Fibroblast of lung (primary cell): ENCODE data around the gene ADAMTSL1. TPM values are rescaled to one million over a fixed set of nuclear protein-coding genes. Genes with fewer than 3 reads are reported as not detected.
A peak's percentile ranks its signal among the peaks of the same experiment; 100 is the strongest.

Experiments used
- DNase-seq, 2 donors: peaks; one replicate each; pipeline versions ENCODE4 v3.0.0 to v3.0.0-alpha.2; 2010; ENCODE audit warnings: low read depth in 2 of 2
- H2AFZ ChIP-seq: 2 replicates; pipeline ENCODE4 v1.5.1; 2012; ENCODE audit warnings: low read length, control low read depth, inconsistent platforms
- H3K27ac ChIP-seq: 2 replicates; pipeline ENCODE4 v1.5.1; 2011; ENCODE audit warnings: low read length, control low read depth; ENCODE audit not compliant: insufficient read depth
- H3K27me3 ChIP-seq: 2 replicates; pipeline ENCODE4 v1.5.1; 2011; ENCODE audit warnings: mild to moderate bottlenecking, low read length; ENCODE audit not compliant: control insufficient read depth, insufficient read depth
- H3K36me3 ChIP-seq: 2 replicates; pipeline ENCODE4 v1.5.1; 2011; ENCODE audit warnings: low read length; ENCODE audit not compliant: control insufficient read depth, insufficient read depth
- H3K4me1 ChIP-seq: 2 replicates; pipeline ENCODE4 v1.5.1; 2011; ENCODE audit warnings: low read length; ENCODE audit not compliant: control insufficient read depth, insufficient read depth; ENCODE audit errors: extremely low read depth
- H3K4me2 ChIP-seq: 2 replicates; pipeline ENCODE4 v1.5.1; 2011; ENCODE audit warnings: low read length, control low read depth; ENCODE audit not compliant: insufficient read depth; ENCODE audit errors: extremely low read depth
- H3K4me3 ChIP-seq, 4 experiments: fragments of 200-600 bp in 1 of 4; sonication (generic) in 1 of 4; replicated peaks in 1 of 4; 2 replicates each; pipeline ENCODE4 v1.5.1; 2011 to 2016; ENCODE audit warnings: low read length in 4 of 4, low read depth in 3 of 4, mild to moderate bottlenecking in 3 of 4, control low read depth in 2 of 4, inconsistent platforms in 1 of 4, mixed read lengths in 1 of 4; ENCODE audit not compliant: insufficient read depth in 1 of 4; ENCODE audit errors: control extremely low read depth in 1 of 4
- H3K79me2 ChIP-seq: 2 replicates; pipeline ENCODE4 v1.5.1; 2012; ENCODE audit warnings: mild to moderate bottlenecking, low read length, inconsistent platforms; ENCODE audit not compliant: control insufficient read depth, insufficient read depth
- H3K9ac ChIP-seq: 2 replicates; pipeline ENCODE4 v1.5.1; 2011; ENCODE audit warnings: mild to moderate bottlenecking, low read length, control low read depth; ENCODE audit not compliant: insufficient read depth
- H3K9me3 ChIP-seq: 2 replicates; pipeline ENCODE4 v1.5.1; 2012; ENCODE audit warnings: low read depth, low read length; ENCODE audit not compliant: control insufficient read depth, insufficient read depth
- H4K20me1 ChIP-seq: 2 replicates; pipeline ENCODE4 v1.5.1; 2011; ENCODE audit warnings: low read length; ENCODE audit not compliant: control insufficient read depth, insufficient read depth; ENCODE audit errors: extremely low read depth
- CTCF ChIP-seq, 2 donors: IDR thresholded peaks in 1 of 2; conservative IDR thresholded peaks in 1 of 2; 1 replicate in 1 of 2; 2 replicates in 1 of 2; pipeline ENCODE4 v1.5.1; 2011 to 2012; ENCODE audit warnings: low read length in 2 of 2, control low read depth in 1 of 2, inconsistent platforms in 1 of 2, low read depth in 1 of 2, mild to moderate bottlenecking in 1 of 2
- EZH2 ChIP-seq: IDR thresholded peaks from 2 replicates; pipeline ENCODE4 v1.5.1; 2012; ENCODE audit warnings: low read length, control low read depth, mild to moderate bottlenecking; ENCODE audit errors: missing control alignments
- polyA plus RNA-seq, 2 donors: library from polyadenylated mRNA; depleted of rRNA in 1 of 2; stranded (reverse) in 1 of 2; unstranded in 1 of 2; fragments of >200 nt; gene quantifications; 2 replicates each; pipeline ENCODE4 v1.2.1, GENCODE V29; 2011 to 2012; ENCODE audit warnings: missing spikeins in 1 of 2
- total RNA-seq: library from RNA; depleted of rRNA; stranded (reverse); fragments of >200 nt; gene quantifications from 2 replicates; pipeline ENCODE4 v1.2.1, GENCODE V29; 2014

Gene ADAMTSL1
- total and polyA plus RNA-seq, 2 donors (not counting 1 experiment from before 2014, with no cell fraction given): 19.3 to 27.9 TPM

DNA sequence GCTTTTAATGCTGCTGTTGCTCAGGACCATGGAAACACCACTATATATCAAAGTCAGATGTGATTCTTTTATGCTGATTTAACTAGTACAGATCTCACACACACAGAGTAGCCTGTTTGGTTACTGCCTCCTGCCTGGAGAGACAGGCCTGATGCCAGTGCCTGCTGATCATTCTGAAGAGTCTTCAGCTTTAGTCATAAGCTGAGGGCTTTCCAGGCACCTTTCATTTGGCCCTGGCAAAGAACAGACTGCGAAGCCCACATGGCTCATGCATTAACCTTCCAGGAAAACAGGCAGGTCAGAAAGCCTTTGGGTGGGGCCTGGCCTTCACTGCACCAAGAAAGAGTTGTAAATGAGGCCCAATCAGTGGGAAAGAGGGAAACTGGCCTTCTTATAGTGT, 414.3 kb downstream of the ADAMTSL1 start:
- Histone ChIP-seq H3K9me3 (no peaks in the 10 kb centered on the region), H2AFZ (no peak overlapping the region), H3K79me2 (no peaks in the 10 kb centered on the region), H3K4me3 (no peak overlapping the region), H3K4me1 (no peaks in the 10 kb centered on the region), H4K20me1 (no peaks in the 10 kb centered on the region), H3K27me3 (no peaks in the 10 kb centered on the region), H3K4me2 (no peak overlapping the region), H3K9ac (no peak overlapping the region), H3K36me3 (no peaks in the 10 kb centered on the region), H3K27ac (no peak overlapping the region)
- peak; percentile 14 to 69 for DNase-seq
- no peak for TF ChIP-seq CTCF (conservative IDR thresholded peaks at IDR 0.05 in 1 of 2, IDR thresholded peaks at IDR 0.05 in 1 of 2; ENCODE audit: low read depth in 1 of 2, low read length in 2 of 2)
- no peak for TF ChIP-seq EZH2

DNA sequence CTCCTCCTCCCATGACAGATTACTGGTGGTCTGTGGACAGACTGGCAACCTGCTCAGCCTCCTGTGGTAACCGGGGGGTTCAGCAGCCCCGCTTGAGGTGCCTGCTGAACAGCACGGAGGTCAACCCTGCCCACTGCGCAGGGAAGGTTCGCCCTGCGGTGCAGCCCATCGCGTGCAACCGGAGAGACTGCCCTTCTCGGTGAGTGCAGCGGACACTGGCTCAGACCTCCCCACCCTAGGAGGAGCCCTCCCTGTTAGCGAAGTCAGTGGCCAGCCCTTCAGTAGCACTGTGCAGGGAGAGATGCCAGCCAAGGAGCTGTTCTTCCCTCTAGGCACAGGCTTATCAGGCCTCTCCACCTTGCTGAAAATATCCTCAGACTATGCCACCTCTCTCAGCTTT, 415.6 kb downstream of the ADAMTSL1 start:
- Histone ChIP-seq H3K4me1 (no peaks in the 10 kb centered on the region), H3K9me3 (no peaks in the 10 kb centered on the region), H3K79me2 (no peaks in the 10 kb centered on the region), H3K9ac (no peak overlapping the region), H3K27me3 (no peaks in the 10 kb centered on the region), H2AFZ (no peak overlapping the region), H3K4me3 (no peak overlapping the region), H3K36me3 (no peaks in the 10 kb centered on the region), H3K4me2 (no peak overlapping the region), H3K27ac (no peak overlapping the region), H4K20me1 (no peaks in the 10 kb centered on the region)
- no peak for TF ChIP-seq CTCF (conservative IDR thresholded peaks at IDR 0.05 in 1 of 2, IDR thresholded peaks at IDR 0.05 in 1 of 2; ENCODE audit: low read depth in 1 of 2, low read length in 2 of 2)
- no peak for DNase-seq

GRCh38 chr9:18890372-18890771, 416.4 kb downstream of the ADAMTSL1 start:
- H2AFZ ChIP-seq: no peak overlapping the region
- no peak overlapping the region for H3K27ac ChIP-seq
- H3K79me2 ChIP-seq: no peaks in the 10 kb centered on the region
- peak; percentile 70 to 78 for DNase-seq
- TF ChIP-seq EZH2 (no peak), CTCF (conservative IDR thresholded peaks at IDR 0.05 in 1 of 2, IDR thresholded peaks at IDR 0.05 in 1 of 2; ENCODE audit: low read depth in 1 of 2, low read length in 2 of 2) (no peak)
- no peak overlapping the region for H3K9ac ChIP-seq
- no peak overlapping the region for H3K4me2 ChIP-seq
- no peaks in the 10 kb centered on the region for H3K9me3 ChIP-seq
- H3K36me3 ChIP-seq: no peaks in the 10 kb centered on the region
- H3K4me1 ChIP-seq: no peaks in the 10 kb centered on the region
- no peak overlapping the region for H3K4me3 ChIP-seq
- no peaks in the 10 kb centered on the region for H3K27me3 ChIP-seq
- H4K20me1 ChIP-seq: no peaks in the 10 kb centered on the region
